IPS DF 4.7 (cell line): ENCODE results near the gene CSPG4.

Experiments
- DNase-seq: peaks from one replicate; pipeline ENCODE4 v3.0.0-alpha.2; 2013; ENCODE audit warnings: low spot score; ENCODE audit errors: extremely low read depth

The CSPG4 gene

GRCh38 chr15:75672646-75673425 is 39.8 kb downstream of the CSPG4 start:
- DNase-seq, result no peak

GRCh38 chr15:75671730-75672602 is 40.7 kb downstream of the CSPG4 start:
- no peak for DNase-seq

- DNase-seq, result no peak
Measured at GRCh38 chr15:75669879-75670212, 42.8 kb downstream of the CSPG4 start.

GRCh38 chr15:75669191-75669878 is 43.3 kb downstream of the CSPG4 start:
- no peak for DNase-seq

GRCh38 chr15:75666823-75667501 is 45.7 kb downstream of the CSPG4 start:
- DNase-seq, result no peak

GRCh38 chr15:75663931-75664421 is 48.7 kb downstream of the CSPG4 start:
- DNase-seq, result no peak

GRCh38 chr15:75662823-75663519 is 49.7 kb downstream of the CSPG4 start:
- no peak for DNase-seq

GRCh38 chr15:75661756-75662140 is 50.9 kb downstream of the CSPG4 start:
- no peak for DNase-seq

GRCh38 chr15:75661100-75661755 is 51.4 kb downstream of the CSPG4 start:
- DNase-seq, result no peak

- no peak for DNase-seq
Measured at GRCh38 chr15:75659928-75660645, 52.6 kb downstream of the CSPG4 start.

GRCh38 chr15:75659141-75659771 is 53.4 kb downstream of the CSPG4 start:
- no peak for DNase-seq

- no peak for DNase-seq
Measured at GRCh38 chr15:75656813-75657212, 55.8 kb downstream of the CSPG4 start.

- no peak for DNase-seq
Measured at GRCh38 chr15:75656331-75656730, 56.3 kb downstream of the CSPG4 start.

- DNase-seq, result no peak
Measured at GRCh38 chr15:75655931-75656330, 56.7 kb downstream of the CSPG4 start.

GRCh38 chr15:75654201-75654907 is 58.3 kb downstream of the CSPG4 start:
- DNase-seq, result no peak

- DNase-seq, result no peak
Measured at GRCh38 chr15:75653347-75653913, 59.2 kb downstream of the CSPG4 start.

GRCh38 chr15:75651810-75652543 is 60.7 kb downstream of the CSPG4 start:
- no peak for DNase-seq
